Stimulated activated naive CD8-positive, alpha-beta T cell treated with anti-CD3 and anti-CD28 coated beads, Interleukin-15, Interleukin-2, amounts not matched to agents 100 ng/mL and 50 ng/mL, for 24 hours (primary cell): ENCODE data around the gene PTBP2.
"Not testable (repeated sequence)": the region's sequence is repeated elsewhere in the genome, so short reads cannot be mapped to it uniquely, and the experiment has no call there.

ENCODE experiments used
- H3K27ac Mint-ChIP-seq: one replicate; pipeline ENCODE4 v1.8.0; 2021; ENCODE audit warnings: mild to moderate bottlenecking, mixed read lengths
- H3K27me3 Mint-ChIP-seq: one replicate; pipeline ENCODE4 v1.8.0; 2021; ENCODE audit warnings: mixed read lengths
- H3K36me3 Mint-ChIP-seq: one replicate; pipeline ENCODE4 v1.8.0; 2021; ENCODE audit warnings: low read depth, mixed read lengths
- H3K4me1 Mint-ChIP-seq: one replicate; pipeline ENCODE4 v1.8.0; 2021; ENCODE audit warnings: low read depth, mixed read lengths
- H3K4me3 Mint-ChIP-seq: one replicate; pipeline ENCODE4 v1.8.0; 2021; ENCODE audit warnings: mild to moderate bottlenecking, mixed read lengths
- H3K9me3 Mint-ChIP-seq: one replicate; pipeline ENCODE4 v1.8.0; 2021; ENCODE audit warnings: mixed read lengths

Gene PTBP2

GRCh38 chr1:96763514-96763913 lies 41.9 kb downstream of the PTBP2 start:
- Mint-ChIP-seq H3K4me1 (no peaks in the 10 kb centered on the region), H3K27me3 (no peaks in the 10 kb centered on the region), H3K9me3 (peaks cover 8% of the 10 kb centered on the region), H3K4me3 (no peak overlapping the region), H3K36me3 (peaks cover 40% of the 10 kb centered on the region), H3K27ac (no peak overlapping the region)

GRCh38 chr1:96764469-96764868 lies 42.9 kb downstream of the PTBP2 start:
- H3K4me1 Mint-ChIP-seq = no peaks in the 10 kb centered on the region
- no peaks in the 10 kb centered on the region for H3K27me3 Mint-ChIP-seq
- H3K9me3 Mint-ChIP-seq = peaks cover 8% of the 10 kb centered on the region
- H3K27ac Mint-ChIP-seq = no peak overlapping the region
- H3K36me3 Mint-ChIP-seq = peaks cover 36% of the 10 kb centered on the region
- no peak overlapping the region for H3K4me3 Mint-ChIP-seq

GRCh38 chr1:96771847-96772246 lies 50.3 kb downstream of the PTBP2 start:
- H3K4me3 Mint-ChIP-seq = no peak overlapping the region
- no peaks in the 10 kb centered on the region for H3K27me3 Mint-ChIP-seq
- H3K27ac Mint-ChIP-seq = no peak overlapping the region
- no peaks in the 10 kb centered on the region for H3K9me3 Mint-ChIP-seq
- H3K36me3 Mint-ChIP-seq = peaks cover 45% of the 10 kb centered on the region
- H3K4me1 Mint-ChIP-seq = no peaks in the 10 kb centered on the region

- H3K27me3 Mint-ChIP-seq = no peaks in the 10 kb centered on the region
- no peaks in the 10 kb centered on the region for H3K9me3 Mint-ChIP-seq
- H3K4me1 Mint-ChIP-seq = no peaks in the 10 kb centered on the region
- no peak overlapping the region for H3K4me3 Mint-ChIP-seq
- no peak overlapping the region for H3K27ac Mint-ChIP-seq
- H3K36me3 Mint-ChIP-seq = peaks cover 44% of the 10 kb centered on the region
Observed at GRCh38 chr1:96772349-96772748, 50.8 kb downstream of the PTBP2 start.

- H3K4me1 Mint-ChIP-seq = no peaks in the 10 kb centered on the region
- H3K36me3 Mint-ChIP-seq = peaks cover 39% of the 10 kb centered on the region
- no peak overlapping the region for H3K4me3 Mint-ChIP-seq
- H3K27ac Mint-ChIP-seq = no peak overlapping the region
- H3K27me3 Mint-ChIP-seq = no peaks in the 10 kb centered on the region
- no peaks in the 10 kb centered on the region for H3K9me3 Mint-ChIP-seq
Observed at GRCh38 chr1:96772972-96773371, 51.4 kb downstream of the PTBP2 start.

GRCh38 chr1:96782206-96782605 lies 60.6 kb downstream of the PTBP2 start:
- no peaks in the 10 kb centered on the region for H3K4me1 Mint-ChIP-seq
- no peaks in the 10 kb centered on the region for H3K9me3 Mint-ChIP-seq
- H3K4me3 Mint-ChIP-seq = no peak overlapping the region
- H3K27ac Mint-ChIP-seq = no peak overlapping the region
- H3K36me3 Mint-ChIP-seq = peaks cover 38% of the 10 kb centered on the region
- H3K27me3 Mint-ChIP-seq = no peaks in the 10 kb centered on the region

- no peaks in the 10 kb centered on the region for H3K9me3 Mint-ChIP-seq
Observed at GRCh38 chr1:96782856-96783255, 61.3 kb downstream of the PTBP2 start.

GRCh38 chr1:96790599-96790998 lies 69.0 kb downstream of the PTBP2 start:
- Mint-ChIP-seq H3K27ac (no peak overlapping the region), H3K9me3 (no peaks in the 10 kb centered on the region), H3K27me3 (no peaks in the 10 kb centered on the region), H3K4me1 (no peaks in the 10 kb centered on the region), H3K36me3 (peaks cover 51% of the 10 kb centered on the region), H3K4me3 (no peak overlapping the region)

More at GRCh38 chr1:96782856-96783255, 61.3 kb downstream of the PTBP2 start:
- peaks cover 41% of the 10 kb centered on the region for H3K36me3 Mint-ChIP-seq
- H3K4me3 Mint-ChIP-seq = no peak overlapping the region
- H3K4me1 Mint-ChIP-seq = no peaks in the 10 kb centered on the region
- H3K27me3 Mint-ChIP-seq = no peaks in the 10 kb centered on the region
- H3K27ac Mint-ChIP-seq = no peak overlapping the region

GRCh38 chr1:96792220-96792619 lies 70.6 kb downstream of the PTBP2 start:
- Mint-ChIP-seq H3K4me1 (peaks cover 3% of the 10 kb centered on the region), H3K27me3 (no peaks in the 10 kb centered on the region), H3K36me3 (peaks cover 51% of the 10 kb centered on the region), H3K4me3 (no peak overlapping the region), H3K9me3 (no peaks in the 10 kb centered on the region), H3K27ac (no peak overlapping the region)

DNA sequence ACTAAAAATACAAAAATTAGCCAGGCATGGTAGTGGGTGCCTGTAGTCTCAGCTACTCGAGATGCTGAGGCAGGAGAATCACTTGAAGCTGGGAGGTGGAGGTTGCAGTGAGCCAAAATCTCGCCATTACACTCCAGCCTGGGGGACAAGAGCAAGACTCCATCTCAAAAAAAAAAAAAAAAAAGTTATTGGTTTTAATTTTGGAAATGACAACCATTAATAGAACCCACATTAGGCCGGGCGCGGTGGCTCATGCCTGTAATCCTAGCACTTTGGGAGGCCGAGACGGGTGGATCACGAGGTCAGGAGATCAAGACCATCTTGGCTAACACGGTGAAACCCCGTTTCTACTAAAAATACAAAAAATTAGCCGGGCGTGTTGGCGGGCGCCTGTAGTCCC lies 80.1 kb downstream of the PTBP2 start:
- not testable (repeated sequence) for H3K9me3 Mint-ChIP-seq, H3K27me3 Mint-ChIP-seq, H3K4me1 Mint-ChIP-seq, H3K4me3 Mint-ChIP-seq, H3K27ac Mint-ChIP-seq
- H3K36me3 Mint-ChIP-seq = peaks cover 52% of the 10 kb centered on the region

DNA sequence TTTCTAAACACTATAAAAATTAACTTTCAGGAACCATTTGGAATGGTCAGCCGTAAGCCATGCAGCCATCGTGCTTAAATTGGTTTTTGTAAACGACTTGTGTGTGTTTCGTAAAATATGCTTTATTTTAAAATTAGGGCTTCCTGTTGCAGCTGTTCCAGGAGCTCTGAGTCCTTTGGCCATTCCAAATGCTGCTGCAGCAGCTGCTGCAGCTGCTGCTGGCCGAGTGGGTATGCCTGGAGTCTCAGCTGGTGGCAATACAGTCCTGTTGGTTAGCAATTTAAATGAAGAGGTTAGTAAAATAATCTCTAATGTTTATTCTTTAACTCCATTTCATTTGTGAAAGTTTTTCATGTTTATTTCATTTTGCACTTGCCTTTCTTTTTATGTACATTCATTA lies 83.1 kb downstream of the PTBP2 start:
- Mint-ChIP-seq H3K9me3 (no peaks in the 10 kb centered on the region), H3K36me3 (peaks cover 60% of the 10 kb centered on the region), H3K27ac (no peak overlapping the region), H3K4me1 (peaks cover 2% of the 10 kb centered on the region), H3K27me3 (no peaks in the 10 kb centered on the region), H3K4me3 (no peak overlapping the region)

DNA sequence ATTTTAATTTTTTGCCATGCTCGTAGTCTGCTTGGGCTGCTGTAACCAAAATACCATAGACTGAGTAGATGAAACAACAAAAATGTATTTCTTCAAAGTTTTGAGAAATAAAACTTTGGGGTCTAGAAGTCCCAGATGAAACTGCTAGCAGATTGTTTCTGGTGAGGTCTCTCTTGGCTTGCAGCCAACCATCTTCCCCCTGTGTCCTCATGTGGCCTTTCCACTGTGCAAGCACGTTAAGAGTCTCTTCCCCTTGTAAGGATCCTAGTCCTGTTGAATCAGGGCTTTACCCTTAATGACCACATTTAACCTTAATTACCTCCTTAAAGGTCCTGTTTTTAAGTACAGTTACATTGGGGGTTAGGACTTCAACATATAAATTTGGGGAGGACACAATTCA lies 86.6 kb downstream of the PTBP2 start:
- peaks cover 77% of the 10 kb centered on the region for H3K36me3 Mint-ChIP-seq
- no peak overlapping the region for H3K4me3 Mint-ChIP-seq
- no peaks in the 10 kb centered on the region for H3K9me3 Mint-ChIP-seq

DNA sequence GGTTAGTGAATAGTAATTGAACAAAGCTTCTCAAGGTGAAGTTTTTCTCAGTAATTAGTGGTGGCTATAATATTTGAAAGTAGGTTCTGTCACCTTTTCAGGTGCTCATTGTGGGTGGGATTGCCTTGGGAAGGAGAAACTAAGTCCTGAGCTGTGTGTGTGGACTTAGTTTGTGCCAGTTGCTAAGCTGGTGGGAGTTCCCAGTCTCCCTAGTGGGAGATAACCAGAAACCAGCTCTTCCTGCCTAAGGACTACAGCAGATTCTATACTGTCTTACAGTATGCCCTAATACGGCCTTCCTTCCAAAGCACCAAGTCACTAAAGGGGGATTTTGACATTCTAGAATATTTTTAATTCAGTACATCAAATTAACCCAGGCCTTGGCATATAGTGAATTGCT lies 94.3 kb downstream of the PTBP2 start:
- peaks cover 53% of the 10 kb centered on the region for H3K36me3 Mint-ChIP-seq
- no peak overlapping the region for H3K27ac Mint-ChIP-seq

More for the DNA sequence above, 86.6 kb downstream of the PTBP2 start:
- no peaks in the 10 kb centered on the region for H3K4me1 Mint-ChIP-seq
- no peaks in the 10 kb centered on the region for H3K27me3 Mint-ChIP-seq
- no peak overlapping the region for H3K27ac Mint-ChIP-seq

GRCh38 chr1:96820107-96820506 lies 98.5 kb downstream of the PTBP2 start:
- Mint-ChIP-seq H3K27me3 (no peaks in the 10 kb centered on the region), H3K36me3 (peaks cover 27% of the 10 kb centered on the region), H3K4me1 (no peaks in the 10 kb centered on the region), H3K9me3 (no peaks in the 10 kb centered on the region), H3K27ac (no peak overlapping the region), H3K4me3 (no peak overlapping the region)

More for the DNA sequence above, 94.3 kb downstream of the PTBP2 start:
- H3K4me1 Mint-ChIP-seq = no peaks in the 10 kb centered on the region
- H3K4me3 Mint-ChIP-seq = no peak overlapping the region
- no peaks in the 10 kb centered on the region for H3K9me3 Mint-ChIP-seq
- H3K27me3 Mint-ChIP-seq = no peaks in the 10 kb centered on the region

- Mint-ChIP-seq H3K27ac (no peak overlapping the region), H3K9me3 (no peaks in the 10 kb centered on the region), H3K4me1 (no peaks in the 10 kb centered on the region), H3K4me3 (no peak overlapping the region), H3K36me3 (peaks cover 26% of the 10 kb centered on the region), H3K27me3 (no peaks in the 10 kb centered on the region)
Observed at GRCh38 chr1:96820671-96821070, 99.1 kb downstream of the PTBP2 start.

DNA sequence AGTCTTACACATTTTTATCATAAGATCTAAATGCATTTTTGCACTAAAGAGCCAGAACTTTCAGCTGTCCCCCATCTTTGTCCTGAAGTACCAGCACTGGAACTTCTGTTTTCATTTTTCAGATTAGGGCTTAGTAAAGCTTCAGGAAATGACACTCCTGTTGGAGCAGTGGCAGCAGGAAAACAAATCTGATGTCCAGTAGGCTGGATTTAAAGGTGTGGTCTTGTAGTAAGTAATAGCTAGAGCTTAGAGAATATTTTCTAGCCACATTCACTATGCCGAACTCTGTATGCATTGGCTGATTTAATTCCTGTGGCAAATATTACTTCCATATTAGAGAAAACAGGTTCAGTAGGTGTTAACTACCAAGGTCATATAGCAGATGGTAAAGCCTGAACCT lies 103.6 kb downstream of the PTBP2 start:
- H3K4me3 Mint-ChIP-seq = no peak overlapping the region
- H3K36me3 Mint-ChIP-seq = peaks cover 19% of the 10 kb centered on the region
- no peak overlapping the region for H3K27ac Mint-ChIP-seq
- H3K9me3 Mint-ChIP-seq = no peaks in the 10 kb centered on the region
- H3K4me1 Mint-ChIP-seq = no peaks in the 10 kb centered on the region
- H3K27me3 Mint-ChIP-seq = no peaks in the 10 kb centered on the region
